NCI-H2029 (cell line): ENCODE measurements around the gene OMD.

Experiments
- DNase-seq: peaks from one replicate; lab custom pipeline; 2025; lab: John Stamatoyannopoulos, UW

The OMD gene, protein sequence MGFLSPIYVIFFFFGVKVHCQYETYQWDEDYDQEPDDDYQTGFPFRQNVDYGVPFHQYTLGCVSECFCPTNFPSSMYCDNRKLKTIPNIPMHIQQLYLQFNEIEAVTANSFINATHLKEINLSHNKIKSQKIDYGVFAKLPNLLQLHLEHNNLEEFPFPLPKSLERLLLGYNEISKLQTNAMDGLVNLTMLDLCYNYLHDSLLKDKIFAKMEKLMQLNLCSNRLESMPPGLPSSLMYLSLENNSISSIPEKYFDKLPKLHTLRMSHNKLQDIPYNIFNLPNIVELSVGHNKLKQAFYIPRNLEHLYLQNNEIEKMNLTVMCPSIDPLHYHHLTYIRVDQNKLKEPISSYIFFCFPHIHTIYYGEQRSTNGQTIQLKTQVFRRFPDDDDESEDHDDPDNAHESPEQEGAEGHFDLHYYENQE

DNA sequence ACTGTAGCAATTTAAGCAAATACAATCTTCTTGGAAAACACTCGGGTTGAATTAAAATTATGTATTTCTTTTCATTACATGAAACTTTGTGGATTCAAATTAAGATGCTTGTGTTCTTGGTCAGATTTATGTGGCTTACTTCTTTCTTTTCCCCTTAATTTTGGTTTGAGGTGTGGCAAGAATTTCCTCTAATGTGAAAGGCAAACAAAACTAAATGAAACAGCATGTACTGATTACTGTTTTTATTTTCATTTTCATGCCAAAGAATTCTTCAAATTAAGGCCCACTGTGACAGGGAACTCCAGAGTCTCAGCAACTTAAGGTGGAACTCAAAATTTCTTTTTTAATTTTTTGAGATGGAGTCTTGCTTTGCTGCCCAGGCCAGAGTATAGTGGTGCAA lies at the start of gene OMD:
Gene OMD (minus strand): TSS at position 132 of the 400 bp plus-strand sequence. CDS start 6,913 bp downstream, outside the sequence.
- no peak for DNase-seq

DNA sequence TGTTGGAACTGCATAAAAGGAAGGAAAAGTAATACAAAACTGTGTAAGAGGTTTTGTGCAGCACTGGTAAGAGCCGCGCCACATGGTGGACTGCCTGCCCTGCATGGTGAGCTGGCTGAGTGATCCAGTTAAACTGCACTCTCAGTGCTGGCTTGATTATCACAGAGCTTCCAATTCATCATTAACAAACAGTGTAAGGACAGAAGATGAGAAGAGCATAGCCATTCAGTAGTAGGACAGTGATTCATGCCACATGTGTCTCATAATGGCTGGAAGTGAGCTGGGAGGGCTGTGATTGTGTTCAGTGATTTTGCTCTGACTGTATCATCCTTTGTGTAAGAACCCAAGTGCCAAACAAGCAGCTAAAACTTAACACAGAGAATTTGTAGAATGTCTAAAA lies 43.9 kb upstream of the OMD start:
- DNase-seq: no peak

DNA sequence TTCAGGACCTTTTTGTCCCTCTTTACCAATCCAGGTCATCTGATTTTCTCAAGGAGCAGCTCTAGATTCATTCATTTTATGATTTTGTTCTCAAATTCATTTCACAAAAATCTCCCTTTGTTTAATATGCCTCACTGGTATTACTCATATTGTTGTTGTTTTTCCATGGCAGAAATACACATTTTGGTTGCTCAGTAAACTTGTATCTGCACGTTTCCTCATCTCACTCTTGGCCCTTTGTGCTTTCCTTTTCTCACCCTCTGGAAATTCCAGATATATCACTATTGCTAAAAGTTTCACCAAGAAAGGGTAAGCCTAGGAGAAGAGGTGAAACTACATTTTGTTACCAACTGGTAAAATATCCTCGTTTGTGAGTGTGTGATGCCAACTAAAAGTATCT lies 43.2 kb upstream of the OMD start:
- no peak for DNase-seq

GRCh38 chr9:92467041-92467440 lies 42.8 kb upstream of the OMD start:
- DNase-seq: no peak

- DNase-seq: no peak
Measured at GRCh38 chr9:92463984-92464383, 39.7 kb upstream of the OMD start.

DNA sequence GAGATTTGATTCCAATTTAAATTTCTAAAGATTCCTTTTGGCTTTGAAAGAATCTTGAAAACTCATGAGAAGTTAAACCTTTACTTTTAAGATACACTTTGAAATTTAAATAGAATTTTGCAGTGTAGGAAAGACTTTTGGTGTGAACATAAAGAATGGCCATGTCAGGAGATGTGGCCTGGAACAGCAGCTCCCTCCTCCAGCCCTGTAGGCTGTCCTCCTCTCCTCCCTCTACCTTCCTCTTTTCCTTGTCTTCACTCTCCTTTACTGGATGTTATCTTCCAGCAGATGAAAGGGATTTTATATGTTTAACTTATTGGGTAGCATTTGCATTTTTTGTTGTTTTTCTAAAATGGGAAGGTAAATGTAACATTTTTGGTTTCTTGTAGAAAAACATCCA lies 39.1 kb upstream of the OMD start:
- DNase-seq: no peak

DNA sequence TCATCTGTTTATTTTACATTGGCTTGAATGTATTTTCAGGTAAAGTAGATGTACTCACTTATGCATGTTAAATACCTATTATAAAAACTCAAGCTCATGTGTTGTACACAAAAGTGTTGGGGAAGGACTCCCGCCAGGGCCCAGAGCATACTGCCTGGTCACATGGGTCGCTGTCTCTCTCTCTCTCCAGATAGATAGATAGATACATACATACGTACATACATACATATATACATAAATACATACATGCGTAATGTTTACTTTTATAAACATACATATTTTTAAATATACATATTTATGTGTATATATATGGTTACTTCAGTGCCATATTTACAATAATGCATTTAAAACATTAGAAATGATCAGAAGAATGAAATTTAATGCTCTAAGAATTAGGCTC lies 33.3 kb upstream of the OMD start:
- DNase-seq: no peak

- DNase-seq: no peak
Measured at GRCh38 chr9:92455217-92455616, 30.9 kb upstream of the OMD start.

GRCh38 chr9:92446536-92446935 lies 22.3 kb upstream of the OMD start:
- no peak for DNase-seq

- no peak for DNase-seq
Measured at GRCh38 chr9:92444841-92445240, 20.6 kb upstream of the OMD start.

GRCh38 chr9:92440751-92441046 lies 16.4 kb upstream of the OMD start:
- no peak for DNase-seq

GRCh38 chr9:92439921-92440750 lies 15.9 kb upstream of the OMD start:
- no peak for DNase-seq

DNA sequence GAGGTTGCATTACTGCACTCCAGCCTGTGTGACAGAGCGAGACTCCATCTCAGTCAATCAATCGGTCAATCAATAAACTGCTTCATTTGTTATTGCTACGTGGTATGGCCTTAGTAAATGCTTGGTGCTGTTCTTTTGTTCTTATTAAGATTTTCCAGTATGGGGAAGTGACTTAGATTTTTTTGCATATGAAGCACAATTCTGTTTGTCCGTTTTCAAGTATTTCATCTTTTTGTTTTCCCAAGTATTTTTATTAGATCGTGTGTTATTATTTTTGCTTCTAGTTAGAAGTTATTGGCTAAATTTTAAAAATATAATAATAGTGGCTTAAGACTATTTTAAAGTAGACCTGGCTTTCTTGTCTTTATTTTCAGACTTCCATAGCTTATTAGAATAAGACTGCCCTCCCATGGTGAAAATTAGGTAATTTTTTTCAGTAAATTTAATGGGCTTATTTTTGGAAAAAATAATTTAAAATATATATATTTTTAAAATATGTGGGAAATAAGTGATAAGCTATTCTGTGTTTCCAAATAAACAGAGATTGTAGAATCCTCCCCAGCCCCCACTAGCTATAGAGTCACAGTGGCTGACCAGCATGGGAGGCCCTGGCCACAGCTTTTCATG lies 14.7 kb upstream of the OMD start:
- no peak for DNase-seq

GRCh38 chr9:92435263-92435662 lies 11.0 kb upstream of the OMD start:
- no peak for DNase-seq

DNA sequence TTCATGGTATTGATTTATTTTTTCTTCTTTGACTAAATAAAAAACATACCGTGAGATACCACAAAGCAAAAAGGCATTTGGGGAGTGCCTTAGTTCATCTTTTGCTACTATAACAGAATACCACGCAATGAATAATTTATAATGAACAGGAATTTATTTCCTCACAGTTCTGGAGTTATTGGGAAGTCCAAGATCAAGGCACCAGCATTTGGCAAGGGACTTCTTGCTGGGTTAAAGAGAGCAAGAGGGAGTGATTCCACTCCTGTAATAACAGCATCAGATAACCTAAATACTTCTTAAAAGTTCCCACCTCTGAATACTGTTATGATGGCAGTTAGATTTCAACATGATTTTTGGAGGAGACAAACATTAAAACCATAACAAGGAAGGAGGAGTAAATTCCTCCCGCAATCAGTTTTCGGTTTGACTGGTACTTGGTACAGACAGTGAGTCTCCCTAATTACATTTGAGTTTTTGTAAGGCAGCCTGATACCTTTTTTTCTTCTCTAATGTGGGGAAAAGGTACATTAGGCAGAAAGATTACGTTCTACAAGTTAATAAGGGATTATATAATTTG lies 8.8 kb upstream of the OMD start:
- no peak for DNase-seq

GRCh38 chr9:92432350-92432749 lies 8.1 kb upstream of the OMD start:
- no peak for DNase-seq

GRCh38 chr9:92429836-92430235 lies 5.6 kb upstream of the OMD start:
- no peak for DNase-seq

DNA sequence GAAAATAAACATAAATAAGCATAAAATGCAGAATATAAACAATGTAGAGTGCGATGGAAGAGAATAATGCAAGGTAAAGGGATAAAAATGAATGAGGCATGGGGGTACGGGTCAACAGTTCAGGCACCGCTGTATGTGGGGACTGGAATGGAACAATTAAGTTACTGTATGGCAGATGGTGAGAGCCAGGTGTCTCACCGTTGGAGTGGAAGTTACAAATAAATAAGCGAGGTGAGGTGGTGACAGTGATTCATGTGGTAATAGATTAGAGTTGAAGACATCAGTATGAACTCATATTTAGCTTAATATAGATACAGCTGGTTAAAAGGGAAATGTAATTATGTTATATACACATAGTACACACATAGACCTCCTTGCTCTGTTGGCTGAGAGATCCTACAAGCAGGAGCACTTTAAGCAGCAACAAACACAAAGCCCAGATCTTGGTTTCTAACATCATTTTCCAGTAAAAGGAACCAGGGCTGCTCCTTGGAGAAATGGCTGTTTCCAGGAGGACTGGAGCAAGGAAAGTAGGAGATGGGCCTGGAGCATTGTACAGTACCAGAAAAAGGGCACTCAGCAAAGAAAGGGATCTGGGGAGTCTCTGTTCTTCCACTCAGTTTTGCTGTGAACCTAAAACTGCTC lies 2.4 kb upstream of the OMD start:
- DNase-seq: no peak

DNA sequence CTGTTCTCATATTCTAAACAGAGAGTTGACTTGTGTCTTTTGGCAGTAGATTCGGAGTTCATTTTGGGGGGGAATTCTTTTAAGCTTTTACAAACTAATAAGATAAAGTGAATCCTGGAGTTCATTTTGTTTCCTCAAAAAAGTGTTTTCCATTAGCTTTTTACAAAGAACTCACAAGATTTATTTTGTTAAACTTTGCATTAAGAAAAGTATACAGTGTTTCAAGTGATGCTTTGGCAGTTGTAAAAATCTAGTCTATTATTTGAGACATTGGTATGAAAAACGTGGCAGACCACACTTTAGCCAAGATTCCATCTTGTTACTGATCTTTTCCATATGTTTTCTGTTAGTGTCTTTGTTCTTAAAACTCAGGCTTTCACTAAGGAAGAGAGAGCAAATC lies 1.2 kb upstream of the OMD start:
- no peak for DNase-seq

- no peak for DNase-seq
Measured at GRCh38 chr9:92423612-92424011, 659 bp downstream of the OMD start.

DNA sequence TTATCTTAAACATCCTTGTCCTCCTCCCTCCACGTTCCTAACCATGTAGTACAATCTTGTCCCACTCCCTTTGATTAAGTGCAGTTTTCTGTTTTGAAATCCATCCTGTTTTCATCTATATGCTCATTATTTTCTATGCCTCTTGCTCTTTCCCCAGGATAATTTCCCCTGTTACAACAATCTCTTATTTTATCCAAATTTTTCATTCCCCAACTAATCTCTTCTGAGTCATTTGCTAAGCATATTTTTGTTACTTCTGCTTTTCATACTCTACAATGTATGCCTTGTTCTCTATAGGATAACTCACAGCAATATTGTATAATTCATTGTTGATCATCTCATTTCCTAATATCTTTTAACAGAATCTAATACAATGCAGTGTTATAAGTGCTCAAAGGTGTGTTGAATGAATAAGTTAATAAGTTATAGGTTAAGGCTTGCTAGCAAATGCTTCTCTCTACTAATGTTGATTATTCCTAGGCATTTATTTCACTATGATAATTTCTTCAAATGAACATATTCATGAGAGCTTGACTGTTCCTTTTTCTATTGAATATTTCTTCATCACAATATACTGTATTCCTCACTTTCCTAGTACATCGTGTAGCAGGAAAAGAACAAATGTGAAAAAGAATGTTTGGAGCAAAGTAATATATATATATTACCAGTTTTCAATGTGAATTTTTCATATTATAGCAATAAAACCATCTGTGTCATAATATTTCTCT lies 1.5 kb downstream of the OMD start:
- no peak for DNase-seq

GRCh38 chr9:92414566-92414965 lies 9.7 kb downstream of the OMD start:
- no peak for DNase-seq
